NB4 (cell line): ENCODE measurements around the gene NUP214.

Experiments
- POLR2A ChIP-seq: IDR thresholded peaks from 2 replicates; pipeline ENCODE4 v1.6.1; 2011; ENCODE audit warnings: mild to moderate bottlenecking; ENCODE audit not compliant: insufficient read length; ENCODE audit errors: extremely low read depth
- TF ChIP-seq, protein P1 (sequence below): IDR thresholded peaks from one replicate; pipeline ENCODE4 v1.5.1; 2012; ENCODE audit warnings: low read depth, low read length

DNA sequence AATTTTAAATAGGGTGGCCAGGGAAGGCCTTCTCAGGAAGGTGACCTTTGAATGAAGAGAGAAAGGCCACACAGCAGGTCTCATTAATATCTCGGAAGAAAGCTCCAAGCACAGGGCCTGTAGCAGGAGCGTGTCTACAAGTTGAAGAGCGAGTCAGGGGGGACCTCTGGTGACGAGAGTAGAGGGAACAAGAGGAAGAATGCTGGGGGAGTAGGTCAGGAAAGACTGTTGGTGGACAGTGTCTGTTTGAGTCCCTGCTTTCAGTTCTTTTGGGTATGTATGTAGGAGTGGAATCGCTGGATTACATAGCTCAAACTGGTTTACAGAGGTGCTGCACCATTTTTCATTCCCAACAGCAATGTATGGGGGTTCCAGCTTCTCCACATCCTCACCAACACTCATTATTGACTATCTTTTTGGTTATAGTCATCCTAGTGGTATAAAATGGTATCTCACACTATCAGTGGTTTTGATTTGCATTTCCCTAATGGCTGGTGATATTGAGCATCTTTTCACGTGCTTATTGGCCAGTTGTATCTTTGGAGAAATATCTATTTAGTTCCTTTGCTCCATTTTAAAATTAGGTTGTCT, 55.8 kb downstream of the NUP214 start:
- TF ChIP-seq, protein P1, sequence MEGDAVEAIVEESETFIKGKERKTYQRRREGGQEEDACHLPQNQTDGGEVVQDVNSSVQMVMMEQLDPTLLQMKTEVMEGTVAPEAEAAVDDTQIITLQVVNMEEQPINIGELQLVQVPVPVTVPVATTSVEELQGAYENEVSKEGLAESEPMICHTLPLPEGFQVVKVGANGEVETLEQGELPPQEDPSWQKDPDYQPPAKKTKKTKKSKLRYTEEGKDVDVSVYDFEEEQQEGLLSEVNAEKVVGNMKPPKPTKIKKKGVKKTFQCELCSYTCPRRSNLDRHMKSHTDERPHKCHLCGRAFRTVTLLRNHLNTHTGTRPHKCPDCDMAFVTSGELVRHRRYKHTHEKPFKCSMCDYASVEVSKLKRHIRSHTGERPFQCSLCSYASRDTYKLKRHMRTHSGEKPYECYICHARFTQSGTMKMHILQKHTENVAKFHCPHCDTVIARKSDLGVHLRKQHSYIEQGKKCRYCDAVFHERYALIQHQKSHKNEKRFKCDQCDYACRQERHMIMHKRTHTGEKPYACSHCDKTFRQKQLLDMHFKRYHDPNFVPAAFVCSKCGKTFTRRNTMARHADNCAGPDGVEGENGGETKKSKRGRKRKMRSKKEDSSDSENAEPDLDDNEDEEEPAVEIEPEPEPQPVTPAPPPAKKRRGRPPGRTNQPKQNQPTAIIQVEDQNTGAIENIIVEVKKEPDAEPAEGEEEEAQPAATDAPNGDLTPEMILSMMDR = no peak
- TF ChIP-seq POLR2A = no peak
